ENCODE measurements around the gene IFNGR1. TPM values are rescaled to one million over a fixed set of nuclear protein-coding genes. Genes with fewer than 3 reads are reported as not detected.

The IFNGR1 gene
- total and polyA plus RNA-seq, 2 experiments from 2014 or later = 22.8 to 23.2 TPM

- TF ChIP-seq, protein P1, sequence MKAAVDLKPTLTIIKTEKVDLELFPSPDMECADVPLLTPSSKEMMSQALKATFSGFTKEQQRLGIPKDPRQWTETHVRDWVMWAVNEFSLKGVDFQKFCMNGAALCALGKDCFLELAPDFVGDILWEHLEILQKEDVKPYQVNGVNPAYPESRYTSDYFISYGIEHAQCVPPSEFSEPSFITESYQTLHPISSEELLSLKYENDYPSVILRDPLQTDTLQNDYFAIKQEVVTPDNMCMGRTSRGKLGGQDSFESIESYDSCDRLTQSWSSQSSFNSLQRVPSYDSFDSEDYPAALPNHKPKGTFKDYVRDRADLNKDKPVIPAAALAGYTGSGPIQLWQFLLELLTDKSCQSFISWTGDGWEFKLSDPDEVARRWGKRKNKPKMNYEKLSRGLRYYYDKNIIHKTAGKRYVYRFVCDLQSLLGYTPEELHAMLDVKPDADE (IDR thresholded peaks at IDR 0.05) = no peak
- TF ChIP-seq ZNF331 (CRISPR knock-in tag; IDR thresholded peaks at IDR 0.05; ENCODE audit: low read depth) = no peak
- TF ChIP-seq, protein P2, sequence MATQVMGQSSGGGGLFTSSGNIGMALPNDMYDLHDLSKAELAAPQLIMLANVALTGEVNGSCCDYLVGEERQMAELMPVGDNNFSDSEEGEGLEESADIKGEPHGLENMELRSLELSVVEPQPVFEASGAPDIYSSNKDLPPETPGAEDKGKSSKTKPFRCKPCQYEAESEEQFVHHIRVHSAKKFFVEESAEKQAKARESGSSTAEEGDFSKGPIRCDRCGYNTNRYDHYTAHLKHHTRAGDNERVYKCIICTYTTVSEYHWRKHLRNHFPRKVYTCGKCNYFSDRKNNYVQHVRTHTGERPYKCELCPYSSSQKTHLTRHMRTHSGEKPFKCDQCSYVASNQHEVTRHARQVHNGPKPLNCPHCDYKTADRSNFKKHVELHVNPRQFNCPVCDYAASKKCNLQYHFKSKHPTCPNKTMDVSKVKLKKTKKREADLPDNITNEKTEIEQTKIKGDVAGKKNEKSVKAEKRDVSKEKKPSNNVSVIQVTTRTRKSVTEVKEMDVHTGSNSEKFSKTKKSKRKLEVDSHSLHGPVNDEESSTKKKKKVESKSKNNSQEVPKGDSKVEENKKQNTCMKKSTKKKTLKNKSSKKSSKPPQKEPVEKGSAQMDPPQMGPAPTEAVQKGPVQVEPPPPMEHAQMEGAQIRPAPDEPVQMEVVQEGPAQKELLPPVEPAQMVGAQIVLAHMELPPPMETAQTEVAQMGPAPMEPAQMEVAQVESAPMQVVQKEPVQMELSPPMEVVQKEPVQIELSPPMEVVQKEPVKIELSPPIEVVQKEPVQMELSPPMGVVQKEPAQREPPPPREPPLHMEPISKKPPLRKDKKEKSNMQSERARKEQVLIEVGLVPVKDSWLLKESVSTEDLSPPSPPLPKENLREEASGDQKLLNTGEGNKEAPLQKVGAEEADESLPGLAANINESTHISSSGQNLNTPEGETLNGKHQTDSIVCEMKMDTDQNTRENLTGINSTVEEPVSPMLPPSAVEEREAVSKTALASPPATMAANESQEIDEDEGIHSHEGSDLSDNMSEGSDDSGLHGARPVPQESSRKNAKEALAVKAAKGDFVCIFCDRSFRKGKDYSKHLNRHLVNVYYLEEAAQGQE (IDR thresholded peaks at IDR 0.05; ENCODE audit: unreplicated experiment) = no peak
These were observed 42.2 kb upstream of the IFNGR1 start (continued) for GRCh38 chr6:137261361-137261760.

DNA sequence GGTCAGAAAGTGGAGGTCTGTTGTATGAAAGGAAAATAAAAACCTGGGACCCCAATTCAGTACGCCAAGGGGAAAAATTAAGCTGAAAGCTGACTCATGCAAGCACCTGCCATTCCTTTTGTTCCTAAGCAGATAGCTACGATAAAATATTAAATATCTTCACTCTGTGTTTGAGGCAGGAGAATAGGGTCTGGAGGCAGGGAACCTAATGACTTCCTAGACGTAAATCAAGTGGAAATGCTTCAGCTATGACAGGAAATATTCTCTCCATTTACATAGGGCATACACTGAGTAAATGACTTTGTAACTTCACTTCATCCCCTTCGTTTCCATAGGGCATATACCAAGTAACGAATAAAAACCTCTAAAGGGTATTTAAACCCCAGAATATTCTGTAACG lies 41.0 kb upstream of the IFNGR1 start:
- peaks cover 2% of the 10 kb centered on the region; the same call in 1 of the 3 replicates for H3K36me3 Mint-ChIP-seq (ENCODE audit: low read depth)
- H3K4me1 Mint-ChIP-seq = peaks cover 6% of the 10 kb centered on the region; the same call in 2 of the 3 replicates
- Histone ChIP-seq H3K9me2 (ENCODE audit: insufficient read depth) (0 out of 2 replicates have a peak, but pooled peaks cover 6% of the 10 kb centered on the region), H4K20me1 (replicated peaks; ENCODE audit: insufficient read depth) (no peaks in the 10 kb centered on the region), H3K4me1 (ENCODE audit: insufficient read depth) (no peaks in the 10 kb centered on the region), H3K4me2 (no peak overlapping the region), H3K4me3 (no peak overlapping the region), H3K36me3 (ENCODE audit: insufficient read depth) (no peaks in the 10 kb centered on the region), H3K27ac (ENCODE audit: low read depth) (no peak overlapping the region), H3F3A (replicated peaks; ENCODE audit: low read depth) (no peaks in the 10 kb centered on the region), H3K27me3 (ENCODE audit: insufficient read depth) (no peaks in the 10 kb centered on the region), H2AFZ (no peak overlapping the region), H3K79me2 (replicated peaks; ENCODE audit: insufficient read depth) (no peaks in the 10 kb centered on the region)
- no peak for DNase-seq (ENCODE audit: low spot score)
- H3K4me3 Mint-ChIP-seq = no peak overlapping the region
- H3K9me3 Mint-ChIP-seq = peaks cover 9% of the 10 kb centered on the region; the same call in 2 of the 3 replicates
- TF ChIP-seq, protein P1 (IDR thresholded peaks at IDR 0.05) = no peak
- TF ChIP-seq EZH2 (IDR thresholded peaks at IDR 0.05; ENCODE audit: low read depth, unreplicated experiment) (no peak), STAT1 (IDR thresholded peaks at IDR 0.05; ENCODE audit: unreplicated experiment) (no peak), CREB1 (CRISPR knock-in tag; IDR thresholded peaks at IDR 0.05; ENCODE audit: low read depth) (no peak), JUNB (IDR thresholded peaks at IDR 0.05; ENCODE audit: unreplicated experiment) (no peak), ZNF114 (CRISPR knock-in tag; IDR thresholded peaks at IDR 0.05) (no peak), EZH2phosphoT487 (IDR thresholded peaks at IDR 0.05; ENCODE audit: unreplicated experiment) (no peak)
- no peaks in the 10 kb centered on the region for H3K27me3 Mint-ChIP-seq (ENCODE audit: insufficient read depth, low read depth, poor library complexity)
- no peak overlapping the region for H3K27ac Mint-ChIP-seq
- no peak for ATAC-seq
